H9 (cell line): ENCODE results near the gene CAMK1G. TPM values are rescaled to one million over a fixed set of nuclear protein-coding genes. Genes with fewer than 3 reads are reported as not detected.

Experiments
- DNase-seq: peaks from one replicate; pipeline ENCODE4 v3.0.0-alpha.2; 2017
- H2AFZ ChIP-seq: one replicate; pipeline ENCODE4 v1.6.1; 2013; ENCODE audit warnings: mild to moderate bottlenecking, low read length, control low read depth, moderate library complexity
- H2AK5ac ChIP-seq: 2 replicates; pipeline ENCODE4 v1.6.1; 2013; ENCODE audit warnings: low read length, control low read depth, mixed read lengths; ENCODE audit not compliant: insufficient read length
- H2BK120ac ChIP-seq: one replicate; pipeline ENCODE4 v1.6.1; 2013; ENCODE audit warnings: low read depth, mild to moderate bottlenecking, low read length, control low read depth, inconsistent platforms; ENCODE audit not compliant: poor library complexity, severe bottlenecking
- H2BK12ac ChIP-seq: 2 replicates; pipeline ENCODE4 v1.6.1; 2013; ENCODE audit warnings: low read length, control low read depth, mixed read lengths, low read depth; ENCODE audit not compliant: insufficient read length
- H2BK15ac ChIP-seq: 2 replicates; pipeline ENCODE4 v1.6.1; 2013; ENCODE audit warnings: low read depth, low read length, control low read depth
- H2BK20ac ChIP-seq: one replicate; pipeline ENCODE4 v1.6.1; 2013; ENCODE audit warnings: low read depth, mild to moderate bottlenecking, low read length, control low read depth, inconsistent platforms; ENCODE audit not compliant: poor library complexity, severe bottlenecking
- H2BK5ac ChIP-seq: 2 replicates; pipeline ENCODE4 v1.6.1; 2013; ENCODE audit warnings: low read length, control low read depth, mixed read lengths; ENCODE audit not compliant: insufficient read length
- H3K14ac ChIP-seq: 2 replicates; pipeline ENCODE4 v1.6.1; 2013; ENCODE audit warnings: low read length, control low read depth; ENCODE audit not compliant: insufficient read depth
- H3K18ac ChIP-seq: 2 replicates; pipeline ENCODE4 v1.6.1; 2013; ENCODE audit warnings: low read depth, mild to moderate bottlenecking, mixed read lengths, low read length, control low read depth; ENCODE audit not compliant: insufficient read length
- H3K23ac ChIP-seq: 2 replicates; pipeline ENCODE4 v1.6.1; 2013; ENCODE audit warnings: low read length, control low read depth, mixed read lengths, low read depth; ENCODE audit not compliant: insufficient read length
- H3K23me2 ChIP-seq: 2 replicates; pipeline ENCODE4 v1.6.1; 2013; ENCODE audit warnings: low read depth, mild to moderate bottlenecking, mixed read lengths, low read length, control low read depth; ENCODE audit not compliant: insufficient read length, poor library complexity, severe bottlenecking
- H3K27ac ChIP-seq: 2 replicates; pipeline ENCODE4 v1.5.1; 2013; ENCODE audit warnings: low read length, control low read depth, mixed read lengths, low read depth; ENCODE audit not compliant: insufficient read length
- H3K27me3 ChIP-seq: 2 replicates; pipeline ENCODE4 v1.6.1; 2013; ENCODE audit warnings: low read length, control low read depth, inconsistent platforms; ENCODE audit not compliant: insufficient read depth
- H3K4ac ChIP-seq: 2 replicates; pipeline ENCODE4 v1.6.1; 2013; ENCODE audit warnings: low read depth, mild to moderate bottlenecking, control low read depth, inconsistent platforms, low read length, moderate library complexity
- H3K4me1 ChIP-seq: 2 replicates; pipeline ENCODE4 v1.6.1; 2013; ENCODE audit warnings: low read length, control low read depth, inconsistent platforms; ENCODE audit not compliant: insufficient read depth
- H3K4me2 ChIP-seq: 2 replicates; pipeline ENCODE4 v1.6.1; 2013; ENCODE audit warnings: low read length, control low read depth, mixed read lengths; ENCODE audit not compliant: insufficient read length, insufficient read depth
- H3K56ac ChIP-seq: 2 replicates; pipeline ENCODE4 v1.6.1; 2013; ENCODE audit warnings: low read depth, mild to moderate bottlenecking, mixed read lengths, low read length, control low read depth; ENCODE audit not compliant: insufficient read length
- H3K79me1 ChIP-seq: 2 replicates; pipeline ENCODE4 v1.6.1; 2013; ENCODE audit warnings: low read depth, mild to moderate bottlenecking, moderate library complexity, low read length, control low read depth, inconsistent platforms; ENCODE audit not compliant: insufficient read depth, poor library complexity, severe bottlenecking
- H3K79me2 ChIP-seq: 2 replicates; pipeline ENCODE4 v1.6.1; 2013; ENCODE audit warnings: low read length, control low read depth, inconsistent platforms; ENCODE audit not compliant: insufficient read depth
- H3K9ac ChIP-seq: 2 replicates; pipeline ENCODE4 v1.6.1; 2013; ENCODE audit warnings: low read length, control low read depth, mixed read lengths; ENCODE audit not compliant: insufficient read length; ENCODE audit errors: extremely low read depth
- H3K9me3 ChIP-seq: one replicate; pipeline ENCODE4 v1.6.1; 2013; ENCODE audit warnings: low read depth, low read length, inconsistent platforms; ENCODE audit not compliant: control insufficient read depth
- H3T11ph ChIP-seq: one replicate; pipeline ENCODE4 v1.6.1; 2013; ENCODE audit warnings: mild to moderate bottlenecking, low read length, control low read depth, inconsistent platforms
- H4K20me1 ChIP-seq: one replicate; pipeline ENCODE4 v1.6.1; 2013; ENCODE audit not compliant: control insufficient read depth, insufficient read length, insufficient read depth
- H4K5ac ChIP-seq: 2 replicates; pipeline ENCODE4 v1.6.1; 2013; ENCODE audit warnings: low read depth, mild to moderate bottlenecking, mixed read lengths, low read length, control low read depth; ENCODE audit not compliant: insufficient read length
- H4K8ac ChIP-seq: replicated peaks from 2 replicates; pipeline ENCODE4 v1.6.1; 2013; ENCODE audit warnings: low read length, control low read depth, mixed read lengths, low read depth; ENCODE audit not compliant: insufficient read length
- H4K91ac ChIP-seq: 2 replicates; pipeline ENCODE4 v1.6.1; 2013; ENCODE audit warnings: low read depth, mild to moderate bottlenecking, moderate library complexity, mixed read lengths, low read length, control low read depth; ENCODE audit not compliant: insufficient read length
- H3K27ac Mint-ChIP-seq, 3 experiments: 2 replicates in 2 of 3; 3 replicates in 1 of 3; pipeline ENCODE4 v1.8.0; 2020 to 2021; ENCODE audit warnings: mixed read lengths in 3 of 3, mild to moderate bottlenecking in 1 of 3, moderate library complexity in 1 of 3
- H3K27me3 Mint-ChIP-seq: 2 replicates; pipeline ENCODE4 v1.8.0; 2021; ENCODE audit warnings: low read depth, mild to moderate bottlenecking, moderate library complexity, mixed read lengths
- H3K36me3 Mint-ChIP-seq, 3 experiments: 2 replicates in 2 of 3; 3 replicates in 1 of 3; pipeline ENCODE4 v1.8.0; 2020 to 2021; ENCODE audit warnings: low read depth in 3 of 3, mixed read lengths in 3 of 3; ENCODE audit not compliant: insufficient read depth in 1 of 3
- H3K4me1 Mint-ChIP-seq, 2 experiments: 2 replicates each; pipeline ENCODE4 v1.8.0; 2020; ENCODE audit warnings: mixed read lengths in 2 of 2
- H3K4me3 Mint-ChIP-seq, 2 experiments: 2 replicates in 1 of 2; 3 replicates in 1 of 2; pipeline ENCODE4 v1.8.0; 2020 to 2021; ENCODE audit warnings: mild to moderate bottlenecking in 2 of 2, mixed read lengths in 2 of 2, moderate library complexity in 1 of 2
- H3K9me3 Mint-ChIP-seq, 2 experiments: 2 replicates in 1 of 2; 3 replicates in 1 of 2; pipeline ENCODE4 v1.8.0; 2020; ENCODE audit warnings: mild to moderate bottlenecking in 2 of 2, mixed read lengths in 2 of 2, moderate library complexity in 1 of 2
- WGBS: extraction: QIAGEN DNeasy Blood & Tissue Kit; methylation state at CpG from one replicate; pipeline ENCODE4 v1.1.7; 2013; ENCODE audit warnings: missing lambda C conversion rate, low lambda C conversion rate, mixed read lengths; ENCODE audit not compliant: insufficient read length; ENCODE audit errors: extremely low coverage; 5-methylcytosine and 5-hydroxymethylcytosine counted together
- total RNA-seq: library from RNA; stranded (reverse); gene quantifications from 2 replicates; pipeline ENCODE4 v1.2.1, GENCODE V29; 2021
- TF ChIP-seq, protein P1 (sequence below): fragments of 200-600 bp; sonication (generic); conservative IDR thresholded peaks from 3 replicates; pipeline ENCODE4 v1.8.0; 2021; ENCODE audit warnings: antibody characterized with exemption, mild to moderate bottlenecking

CAMK1G gene
- total RNA-seq, 1 experiment from 2014 or later: 0.28 TPM

GRCh38 chr1:209580577-209580976 lies 2.9 kb upstream of the CAMK1G start:
- Histone ChIP-seq H2BK20ac (no peak overlapping the region), H4K91ac (no peak overlapping the region), H3K4ac (no peak overlapping the region), H2BK12ac (no peak overlapping the region), H3K23me2 (no peaks in the 10 kb centered on the region), H3K56ac (no peak overlapping the region), H2BK5ac (no peak overlapping the region), H3K79me1 (no peaks in the 10 kb centered on the region), H3K27ac (no peak overlapping the region), H2BK15ac (no peak overlapping the region), H3K4me2 (no peak overlapping the region), H2BK120ac (no peak overlapping the region), H3K9me3 (no peaks in the 10 kb centered on the region), H3T11ph (no peak overlapping the region), H3K4me1 (no peaks in the 10 kb centered on the region), H3K23ac (no peak overlapping the region), H3K9ac (no peak overlapping the region), H2AK5ac (no peak overlapping the region), H4K8ac (no peak overlapping the region), H4K20me1 (no peaks in the 10 kb centered on the region), H2AFZ (no peak overlapping the region), H4K5ac (no peak overlapping the region), H3K18ac (no peak overlapping the region), H3K14ac (no peak overlapping the region), H3K27me3 (peaks cover 4% of the 10 kb centered on the region; the same call in 1 of the 2 replicates), H3K79me2 (no peaks in the 10 kb centered on the region)
- Mint-ChIP-seq H3K36me3 (no peaks in the 10 kb centered on the region), H3K4me3 (no peak overlapping the region), H3K4me1 (peaks cover 6 to 7% of the 10 kb centered on the region in 2 experiments), H3K27me3 (peaks cover 8% of the 10 kb centered on the region), H3K9me3 (no peaks in the 10 kb centered on the region), H3K27ac (no peak overlapping the region)
- no peak for DNase-seq
- TF ChIP-seq, protein P1, sequence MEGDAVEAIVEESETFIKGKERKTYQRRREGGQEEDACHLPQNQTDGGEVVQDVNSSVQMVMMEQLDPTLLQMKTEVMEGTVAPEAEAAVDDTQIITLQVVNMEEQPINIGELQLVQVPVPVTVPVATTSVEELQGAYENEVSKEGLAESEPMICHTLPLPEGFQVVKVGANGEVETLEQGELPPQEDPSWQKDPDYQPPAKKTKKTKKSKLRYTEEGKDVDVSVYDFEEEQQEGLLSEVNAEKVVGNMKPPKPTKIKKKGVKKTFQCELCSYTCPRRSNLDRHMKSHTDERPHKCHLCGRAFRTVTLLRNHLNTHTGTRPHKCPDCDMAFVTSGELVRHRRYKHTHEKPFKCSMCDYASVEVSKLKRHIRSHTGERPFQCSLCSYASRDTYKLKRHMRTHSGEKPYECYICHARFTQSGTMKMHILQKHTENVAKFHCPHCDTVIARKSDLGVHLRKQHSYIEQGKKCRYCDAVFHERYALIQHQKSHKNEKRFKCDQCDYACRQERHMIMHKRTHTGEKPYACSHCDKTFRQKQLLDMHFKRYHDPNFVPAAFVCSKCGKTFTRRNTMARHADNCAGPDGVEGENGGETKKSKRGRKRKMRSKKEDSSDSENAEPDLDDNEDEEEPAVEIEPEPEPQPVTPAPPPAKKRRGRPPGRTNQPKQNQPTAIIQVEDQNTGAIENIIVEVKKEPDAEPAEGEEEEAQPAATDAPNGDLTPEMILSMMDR: no peak
- WGBS: no CpG with 5 or more reads among the region's 2 CpGs
